Bronchial epithelial cell (primary cell): ENCODE measurements around the gene TCF19. TPM values are rescaled to one million over a fixed set of nuclear protein-coding genes. Genes with fewer than 3 reads are reported as not detected.

Experiments used
- DNase-seq: peaks from one replicate; pipeline ENCODE4 v3.0.0-alpha.2; 2010; ENCODE audit warnings: low read depth
- FAIRE-seq: peaks from 2 replicates; lab custom pipeline; 2011; peaks lifted over from hg19 to GRCh38; lab: Jason Lieb, UNC
- H3K27me3 ChIP-seq: 2 replicates; pipeline ENCODE4 v1.5.1; 2011; ENCODE audit warnings: low read length; ENCODE audit not compliant: control insufficient read depth, insufficient read depth
- H3K36me3 ChIP-seq: 2 replicates; pipeline ENCODE4 v1.5.1; 2011; ENCODE audit warnings: low read length; ENCODE audit not compliant: control insufficient read depth, insufficient read depth
- H3K4me3 ChIP-seq: 2 replicates; pipeline ENCODE4 v1.5.1; 2011; ENCODE audit warnings: mild to moderate bottlenecking, low read depth, low read length, control low read depth
- total RNA-seq: library from RNA; depleted of rRNA; stranded (reverse); fragments of >200 nt; gene quantifications from 2 replicates; pipeline ENCODE4 v1.2.1, GENCODE V29; 2014
- TF ChIP-seq, protein P1 (sequence below): IDR thresholded peaks from 2 replicates; pipeline ENCODE4 v1.5.1; 2011; ENCODE audit warnings: mild to moderate bottlenecking, moderate library complexity, low read length, control low read depth, inconsistent platforms; ENCODE audit not compliant: insufficient read depth, severe bottlenecking

Gene TCF19
- total RNA-seq, 1 donor from 2014 or later = 1.1 TPM

DNA sequence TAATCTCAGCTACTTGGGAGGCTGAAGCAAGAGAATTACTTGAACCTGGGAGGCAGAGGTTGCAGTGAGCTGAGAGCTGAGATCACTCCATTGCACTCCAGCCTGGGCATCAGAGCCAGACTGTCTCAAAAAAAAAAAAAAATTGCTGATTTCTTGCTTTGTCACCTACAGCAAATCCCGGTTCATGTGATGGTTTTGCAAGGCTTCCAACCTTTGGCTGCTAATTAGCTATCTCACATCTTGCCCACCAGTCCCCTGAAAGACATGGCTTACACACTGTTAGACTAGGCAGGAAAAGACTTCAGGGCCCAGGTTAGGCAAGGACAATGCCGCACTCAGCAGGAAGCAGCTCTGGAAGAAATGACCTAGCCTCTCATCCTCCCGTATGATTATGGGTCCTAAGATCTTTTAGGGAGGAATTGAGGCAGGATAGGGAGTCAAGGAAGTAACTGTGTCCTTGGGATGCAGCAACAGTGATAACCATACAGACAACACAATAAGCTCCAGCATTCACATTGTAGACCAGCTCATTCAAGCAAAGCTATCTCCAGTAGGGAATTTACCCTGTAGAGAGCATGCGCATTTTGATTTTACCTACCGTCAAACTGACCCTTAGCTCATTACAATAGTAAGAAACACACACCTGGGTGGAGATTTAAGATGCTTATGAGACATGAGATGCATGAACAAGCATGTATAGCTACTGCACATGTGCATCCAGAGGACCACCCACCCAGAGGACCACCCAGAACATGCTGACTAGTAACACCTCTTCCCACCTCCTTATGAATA lies 52.5 kb downstream of the TCF19 start:
- Histone ChIP-seq H3K4me3 (no peak overlapping the region), H3K36me3 (no peaks in the 10 kb centered on the region), H3K27me3 (no peaks in the 10 kb centered on the region)
- TF ChIP-seq, protein P1, sequence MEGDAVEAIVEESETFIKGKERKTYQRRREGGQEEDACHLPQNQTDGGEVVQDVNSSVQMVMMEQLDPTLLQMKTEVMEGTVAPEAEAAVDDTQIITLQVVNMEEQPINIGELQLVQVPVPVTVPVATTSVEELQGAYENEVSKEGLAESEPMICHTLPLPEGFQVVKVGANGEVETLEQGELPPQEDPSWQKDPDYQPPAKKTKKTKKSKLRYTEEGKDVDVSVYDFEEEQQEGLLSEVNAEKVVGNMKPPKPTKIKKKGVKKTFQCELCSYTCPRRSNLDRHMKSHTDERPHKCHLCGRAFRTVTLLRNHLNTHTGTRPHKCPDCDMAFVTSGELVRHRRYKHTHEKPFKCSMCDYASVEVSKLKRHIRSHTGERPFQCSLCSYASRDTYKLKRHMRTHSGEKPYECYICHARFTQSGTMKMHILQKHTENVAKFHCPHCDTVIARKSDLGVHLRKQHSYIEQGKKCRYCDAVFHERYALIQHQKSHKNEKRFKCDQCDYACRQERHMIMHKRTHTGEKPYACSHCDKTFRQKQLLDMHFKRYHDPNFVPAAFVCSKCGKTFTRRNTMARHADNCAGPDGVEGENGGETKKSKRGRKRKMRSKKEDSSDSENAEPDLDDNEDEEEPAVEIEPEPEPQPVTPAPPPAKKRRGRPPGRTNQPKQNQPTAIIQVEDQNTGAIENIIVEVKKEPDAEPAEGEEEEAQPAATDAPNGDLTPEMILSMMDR = no peak
- FAIRE-seq (no peak), DNase-seq (no peak)

Other genes starting within 250 kb of the TCF19 start
- gene VARS2, start 244.4 kb upstream of the TCF19 start, total RNA-seq = 24.6 and 26.3 TPM in 2 replicates
- gene SFTA2, start 226.4 kb upstream of the TCF19 start, total RNA-seq = not detected in 2 replicates
- under 0.01 TPM in 1 of 2 replicates, not detected in the other for gene MUCL3, start 217.6 kb upstream of the TCF19 start, total RNA-seq
- gene MUC21, start 174.9 kb upstream of the TCF19 start, total RNA-seq = 0.53 and 2.2 TPM in 2 replicates
- gene MUC22, start 148.1 kb upstream of the TCF19 start, total RNA-seq = under 0.01 TPM in 1 of 2 replicates, not detected in the other
- gene C6orf15, start 46.0 kb upstream of the TCF19 start, total RNA-seq = 0.13 TPM in 1 of 2 replicates, not detected in the other
- 5.1 and 6.3 TPM in 2 replicates for gene PSORS1C1, start 43.8 kb upstream of the TCF19 start, total RNA-seq
- not detected in 2 replicates for gene CDSN, start 38.1 kb upstream of the TCF19 start, total RNA-seq
- not detected in 2 replicates for gene PSORS1C2, start 19.5 kb upstream of the TCF19 start, total RNA-seq
- 14.5 and 25.2 TPM in 2 replicates for gene CCHCR1, start 787 bp upstream of the TCF19 start, total RNA-seq
- gene POU5F1, start 12.1 kb downstream of the TCF19 start, total RNA-seq = 0.53 and 1.3 TPM in 2 replicates
- gene HLA-C, start 113.5 kb downstream of the TCF19 start, total RNA-seq = 203 and 285 TPM in 2 replicates
- gene HLA-B, start 198.6 kb downstream of the TCF19 start, total RNA-seq = 46.9 and 59.5 TPM in 2 replicates
- 47.6 and 51.6 TPM in 2 replicates for gene MICA, start 245.0 kb downstream of the TCF19 start, total RNA-seq